ENCODE measurements around the gene LARGE2.
A peak's percentile ranks its signal among the peaks of the same experiment; 100 is the strongest.
"Not testable (repeated sequence)": the region's sequence is repeated elsewhere in the genome, so short reads cannot be mapped to it uniquely, and the experiment has no call there.

Gene LARGE2

GRCh38 chr11:45896422-45896984 is 26.0 kb upstream of the LARGE2 start:
- DNase-seq (ENCODE audit: low read depth) = no peak

- DNase-seq (ENCODE audit: low read depth) = no peak
Observed at GRCh38 chr11:45897556-45897955, 24.9 kb upstream of the LARGE2 start.

- DNase-seq (ENCODE audit: low read depth) = no peak
Observed at GRCh38 chr11:45899086-45899447, 23.4 kb upstream of the LARGE2 start.

- DNase-seq (ENCODE audit: low read depth) = peak; percentile 33
Observed at GRCh38 chr11:45899448-45900174, 22.8 kb upstream of the LARGE2 start.

- DNase-seq (ENCODE audit: low read depth) = not testable (repeated sequence)
Observed at GRCh38 chr11:45900175-45900800, 22.2 kb upstream of the LARGE2 start.

- no peak for DNase-seq (ENCODE audit: low read depth)
Observed at GRCh38 chr11:45900916-45901617, 21.4 kb upstream of the LARGE2 start.

- DNase-seq (ENCODE audit: low read depth) = no peak
Observed at GRCh38 chr11:45901626-45902025, 20.8 kb upstream of the LARGE2 start.

- DNase-seq (ENCODE audit: low read depth) = no peak
Observed at GRCh38 chr11:45902452-45903380, 19.7 kb upstream of the LARGE2 start.

GRCh38 chr11:45904309-45904915 is 18.0 kb upstream of the LARGE2 start:
- DNase-seq (ENCODE audit: low read depth) = no peak

- DNase-seq (ENCODE audit: low read depth) = no peak
Observed at GRCh38 chr11:45905095-45905494, 17.4 kb upstream of the LARGE2 start.

- DNase-seq (ENCODE audit: low read depth) = not testable (repeated sequence)
Observed at GRCh38 chr11:45905576-45905975, 16.9 kb upstream of the LARGE2 start.

GRCh38 chr11:45906096-45906682 is 16.3 kb upstream of the LARGE2 start:
- no peak for DNase-seq (ENCODE audit: low read depth)

GRCh38 chr11:45906965-45907611 is 15.4 kb upstream of the LARGE2 start, which contains the start of gene FREY1:
FREY1 (minus strand) TSS chr11:45907271; CDS start chr11:45907245, 26 bp downstream.
- DNase-seq (ENCODE audit: low read depth) = no peak

- no peak for DNase-seq (ENCODE audit: low read depth)
Observed at GRCh38 chr11:45907911-45908370, 14.5 kb upstream of the LARGE2 start.

GRCh38 chr11:45909594-45910475 is 12.6 kb upstream of the LARGE2 start:
- no peak for DNase-seq (ENCODE audit: low read depth)

GRCh38 chr11:45910623-45911022 is 11.8 kb upstream of the LARGE2 start:
- no peak for DNase-seq (ENCODE audit: low read depth)

GRCh38 chr11:45913514-45913913 is 8.9 kb upstream of the LARGE2 start:
- no peak for DNase-seq (ENCODE audit: low read depth)

GRCh38 chr11:45913942-45914635 is 8.4 kb upstream of the LARGE2 start:
- DNase-seq (ENCODE audit: low read depth) = no peak

- DNase-seq (ENCODE audit: low read depth) = no peak
Observed at GRCh38 chr11:45915446-45915845, 7.0 kb upstream of the LARGE2 start.

Measured in activated T-cell treated with anti-CD3 and anti-CD28 coated beads for 1 hour (primary cell).